Liver (tissue), 9 donors: Measurements from ENCODE around the gene LACC1. TPM values are rescaled to one million over a fixed set of nuclear protein-coding genes. Genes with fewer than 3 reads are reported as not detected.

Experiments used
- DNase-seq: peaks from one replicate; pipeline ENCODE4 v3.0.0-alpha.2; 2017; ENCODE audit warnings: low spot score
- H3K27ac ChIP-seq, 2 donors: one replicate each; pipeline ENCODE4 v1.7.0; 2013; ENCODE audit warnings: inconsistent platforms in 2 of 2, low read length in 2 of 2, control low read depth in 1 of 2, low read depth in 1 of 2, mild to moderate bottlenecking in 1 of 2
- H3K27me3 ChIP-seq, 4 donors: one replicate each; pipeline versions ENCODE4 v1.6.1 to v1.7.0; 2013; ENCODE audit warnings: low read length in 3 of 4, inconsistent platforms in 1 of 4, mild to moderate bottlenecking in 1 of 4, moderate library complexity in 1 of 4; ENCODE audit not compliant: control insufficient read depth in 4 of 4, insufficient read depth in 4 of 4
- H3K36me3 ChIP-seq, 4 donors: one replicate each; pipeline versions ENCODE4 v1.6.1 to v1.7.0; 2013; ENCODE audit warnings: low read length in 3 of 4, mild to moderate bottlenecking in 3 of 4, low read depth in 1 of 4, moderate library complexity in 1 of 4; ENCODE audit not compliant: control insufficient read depth in 4 of 4, insufficient read depth in 3 of 4
- H3K4me1 ChIP-seq, 4 donors: one replicate each; pipeline versions ENCODE4 v1.6.1 to v1.7.0; 2013; ENCODE audit warnings: low read length in 3 of 4, mild to moderate bottlenecking in 3 of 4, moderate library complexity in 1 of 4; ENCODE audit not compliant: control insufficient read depth in 4 of 4, insufficient read depth in 4 of 4
- H3K4me3 ChIP-seq, 3 donors: one replicate each; pipeline versions ENCODE4 v1.6.1 to v1.7.0; 2013; ENCODE audit warnings: low read length in 3 of 3, control low read depth in 1 of 3, low read depth in 1 of 3, mild to moderate bottlenecking in 1 of 3
- H3K9ac ChIP-seq, 2 donors: one replicate each; pipeline ENCODE4 v1.7.0; 2013; ENCODE audit warnings: low read length in 2 of 2, mild to moderate bottlenecking in 2 of 2, moderate library complexity in 2 of 2, control low read depth in 1 of 2, low read depth in 1 of 2
- H3K9me3 ChIP-seq, 4 donors: one replicate each; pipeline versions ENCODE4 v1.6.1 to v1.7.0; 2013; ENCODE audit warnings: low read length in 3 of 4; ENCODE audit not compliant: control insufficient read depth in 4 of 4
- ATF3 ChIP-seq: IDR thresholded peaks from 2 replicates; pipeline ENCODE4 v1.6.1; 2016; ENCODE audit warnings: antibody characterized with exemption
- CTCF ChIP-seq: fragments of 150-350 bp; IDR thresholded peaks from 2 replicates; pipeline ENCODE4 v1.5.1; 2017; ENCODE audit warnings: improper control_type of control experiment, low read depth, low read length; ENCODE audit not compliant: missing input control
- EGR1 ChIP-seq, 2 donors: IDR thresholded peaks; 2 replicates each; pipeline ENCODE4 v1.6.1; 2016 to 2018; ENCODE audit warnings: antibody characterized with exemption in 2 of 2, low read depth in 2 of 2
- FOXA1 ChIP-seq: IDR thresholded peaks from 2 replicates; pipeline ENCODE4 v1.6.1; 2016; ENCODE audit warnings: antibody characterized with exemption
- GABPA ChIP-seq, 2 donors: IDR thresholded peaks in 1 of 2; conservative IDR thresholded peaks in 1 of 2; 2 replicates each; pipeline ENCODE4 v1.6.1; 2016; ENCODE audit warnings: antibody characterized with exemption in 2 of 2, mild to moderate bottlenecking in 1 of 2, moderate library complexity in 1 of 2
- JUND ChIP-seq, 2 donors: IDR thresholded peaks; 2 replicates each; pipeline ENCODE4 v1.6.1; 2016; ENCODE audit warnings: antibody characterized with exemption in 2 of 2
- NR2F2 ChIP-seq: IDR thresholded peaks from 2 replicates; pipeline ENCODE4 v1.6.1; 2016; ENCODE audit warnings: antibody characterized with exemption
- REST ChIP-seq: IDR thresholded peaks from 2 replicates; pipeline ENCODE4 v1.6.1; 2016; ENCODE audit warnings: antibody characterized with exemption, mild to moderate bottlenecking
- RXRA ChIP-seq, 2 donors: IDR thresholded peaks; 2 replicates each; pipeline ENCODE4 v1.6.1; 2017 to 2018; ENCODE audit warnings: antibody characterized with exemption in 2 of 2, mild to moderate bottlenecking in 1 of 2
- TAF1 ChIP-seq: conservative IDR thresholded peaks from 2 replicates; pipeline ENCODE4 v1.6.1; 2016; ENCODE audit warnings: antibody characterized with exemption, mild to moderate bottlenecking
- ZBTB33 ChIP-seq: IDR thresholded peaks from 2 replicates; pipeline ENCODE4 v1.6.1; 2016; ENCODE audit warnings: antibody characterized with exemption
- WGBS: extraction: QIAGEN DNeasy Blood & Tissue Kit; methylation state at CpG from one replicate; pipeline ENCODE4 v1.1.7; 2013; 5-methylcytosine and 5-hydroxymethylcytosine counted together
- polyA plus RNA-seq, 2 donors: library from polyadenylated mRNA; stranded (reverse) in 1 of 2; unstranded in 1 of 2; fragments of 200-250 nt in 1 of 2; fragments of >200 nt in 1 of 2; fragmentation: Nextera tagmentation in 1 of 2; extraction: Ambion mirVana in 1 of 2; gene quantifications; one replicate each; pipeline versions ENCODE4 v1.2.1 to v1.2.3, GENCODE V29; 2013 to 2015
- total RNA-seq, 2 donors: library from RNA; depleted of rRNA; stranded (reverse); fragments of >200 nt; gene quantifications; one replicate each; pipeline ENCODE4 v1.2.3, GENCODE V29; 2014
- donor health status: healthy.
- donor health status: healthy.
- donor health status: healthy.
- donor health status: healthy.
- donor health status: healthy.

Gene LACC1
- total and polyA plus RNA-seq, 4 donors, result 2.2 to 4.4 (median 2.5) TPM

GRCh38 chr13:43935878-43936277 is 56.2 kb downstream of the LACC1 start:
- no peaks in the 10 kb centered on the region for H3K9me3 ChIP-seq
- H3K36me3 ChIP-seq, result no peaks in the 10 kb centered on the region
- TF ChIP-seq FOXA1 (no peak), JUND (IDR thresholded peaks at IDR 0.05) (no peak), CTCF (no peak)
- no peak overlapping the region for H3K4me3 ChIP-seq
- 86% methylated on average over 1 of the region's 1 CpG for WGBS
- H3K4me1 ChIP-seq, result no peaks in the 10 kb centered on the region
- H3K9ac ChIP-seq, result no peak overlapping the region
- no peak overlapping the region for H3K27ac ChIP-seq
- H3K27me3 ChIP-seq, result peaks cover 0 to 3% (median 0%) of the 10 kb centered on the region in 4 donors
- DNase-seq, result no peak

- no peak overlapping the region for H3K27ac ChIP-seq
- no peak overlapping the region for H3K4me3 ChIP-seq
- H3K36me3 ChIP-seq, result no peaks in the 10 kb centered on the region
- H3K9me3 ChIP-seq, result no peaks in the 10 kb centered on the region
- peaks cover 0 to 3% (median 0%) of the 10 kb centered on the region in 4 donors for H3K27me3 ChIP-seq
- no peaks in the 10 kb centered on the region for H3K4me1 ChIP-seq
- DNase-seq, result no peak
- H3K9ac ChIP-seq, result no peak overlapping the region
- TF ChIP-seq ZBTB33 (no peak), NR2F2 (no peak), REST (no peak), GABPA (IDR thresholded peaks at IDR 0.05 in 1 of 2, conservative IDR thresholded peaks at IDR 0.05 in 1 of 2) (no peak), ATF3 (no peak)
- WGBS, result 79% methylated on average over 3 of the region's 3 CpGs
Measured at GRCh38 chr13:43936647-43937046, 56.9 kb downstream of the LACC1 start.

GRCh38 chr13:43937839-43938238 is 58.1 kb downstream of the LACC1 start:
- TF ChIP-seq EGR1 (IDR thresholded peaks at IDR 0.05; ENCODE audit: low read depth in 2 of 2) (no peak), TAF1 (no peak), ATF3 (no peak), FOXA1 (no peak), RXRA (IDR thresholded peaks at IDR 0.05) (no peak)
- 79% methylated on average over 1 of the region's 1 CpG for WGBS
- Histone ChIP-seq H3K36me3 (no peaks in the 10 kb centered on the region), H3K4me1 (no peaks in the 10 kb centered on the region), H3K9ac (no peak overlapping the region), H3K27me3 (peaks cover 0 to 3% (median 0%) of the 10 kb centered on the region in 4 donors), H3K4me3 (no peak overlapping the region), H3K27ac (no peak overlapping the region), H3K9me3 (no peaks in the 10 kb centered on the region)
- DNase-seq, result no peak
